Peyer's patch (tissue), 4 donors: Measurements from ENCODE around the gene ADTRP. TPM values are rescaled to one million over a fixed set of nuclear protein-coding genes. Genes with fewer than 3 reads are reported as not detected.

Experiments used
- DNase-seq, 3 donors: peaks; one replicate each; pipeline ENCODE4 v3.0.0-alpha.2; 2017 to 2019
- H3K27ac ChIP-seq, 4 donors: fragments of 200-600 bp; sonication (generic); one replicate each; pipeline ENCODE4 v1.5.1; 2016 to 2019
- H3K27me3 ChIP-seq, 2 donors: fragments of 200-600 bp; sonication (generic); one replicate each; pipeline ENCODE4 v1.5.1; 2019
- H3K36me3 ChIP-seq, 3 donors: fragments of 200-600 bp; sonication (generic); one replicate each; pipeline ENCODE4 v1.5.1; 2016 to 2019
- H3K4me1 ChIP-seq, 4 donors: fragments of 200-600 bp; sonication (generic); one replicate each; pipeline ENCODE4 v1.5.1; 2016 to 2019
- H3K4me3 ChIP-seq, 4 donors: fragments of 200-600 bp; sonication (generic); 1 replicate in 3 of 4; 2 replicates in 1 of 4; pipeline ENCODE4 v1.5.1; 2016 to 2019; ENCODE audit warnings: mild to moderate bottlenecking in 1 of 4
- H3K9me3 ChIP-seq, 4 donors: fragments of 200-600 bp; sonication (generic); one replicate each; pipeline ENCODE4 v1.5.1; 2016 to 2019; ENCODE audit warnings: mild to moderate bottlenecking in 1 of 4
- POLR2A ChIP-seq, 2 donors: fragments of 450-650 bp; IDR thresholded peaks; one replicate each; pipeline ENCODE4 v1.5.1; 2017; ENCODE audit warnings: antibody characterized with exemption in 2 of 2, mild to moderate bottlenecking in 2 of 2, moderate library complexity in 2 of 2
- total RNA-seq, 4 donors: library from RNA; depleted of rRNA; stranded (reverse); fragments of >200 nt; gene quantifications; one replicate each; pipeline ENCODE4 v1.1.0, GENCODE V29; 2016
- TF ChIP-seq, protein P1 (sequence below), 6 experiments: fragments of 450-650 bp in 4 of 6; fragments of 200-600 bp in 2 of 6; sonication (generic) in 1 of 6; IDR thresholded peaks; one replicate each; pipeline ENCODE4 v1.5.1; 2017 to 2019; ENCODE audit warnings: antibody characterized with exemption in 6 of 6, mild to moderate bottlenecking in 3 of 6, moderate library complexity in 1 of 6

Gene ADTRP
- total RNA-seq, 4 donors from 2014 or later = 33.8 to 187 (median 133) TPM

- TF ChIP-seq, protein P1, sequence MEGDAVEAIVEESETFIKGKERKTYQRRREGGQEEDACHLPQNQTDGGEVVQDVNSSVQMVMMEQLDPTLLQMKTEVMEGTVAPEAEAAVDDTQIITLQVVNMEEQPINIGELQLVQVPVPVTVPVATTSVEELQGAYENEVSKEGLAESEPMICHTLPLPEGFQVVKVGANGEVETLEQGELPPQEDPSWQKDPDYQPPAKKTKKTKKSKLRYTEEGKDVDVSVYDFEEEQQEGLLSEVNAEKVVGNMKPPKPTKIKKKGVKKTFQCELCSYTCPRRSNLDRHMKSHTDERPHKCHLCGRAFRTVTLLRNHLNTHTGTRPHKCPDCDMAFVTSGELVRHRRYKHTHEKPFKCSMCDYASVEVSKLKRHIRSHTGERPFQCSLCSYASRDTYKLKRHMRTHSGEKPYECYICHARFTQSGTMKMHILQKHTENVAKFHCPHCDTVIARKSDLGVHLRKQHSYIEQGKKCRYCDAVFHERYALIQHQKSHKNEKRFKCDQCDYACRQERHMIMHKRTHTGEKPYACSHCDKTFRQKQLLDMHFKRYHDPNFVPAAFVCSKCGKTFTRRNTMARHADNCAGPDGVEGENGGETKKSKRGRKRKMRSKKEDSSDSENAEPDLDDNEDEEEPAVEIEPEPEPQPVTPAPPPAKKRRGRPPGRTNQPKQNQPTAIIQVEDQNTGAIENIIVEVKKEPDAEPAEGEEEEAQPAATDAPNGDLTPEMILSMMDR (IDR thresholded peaks at IDR 0.05) = peak in 1 of 6 experiments; percentile 15
- TF ChIP-seq POLR2A (IDR thresholded peaks at IDR 0.05) = no peak
- peak overlapping the region in 3 of 4 donors; percentile 65 to 94 (median 87) for H3K27ac ChIP-seq
- H3K36me3 ChIP-seq = no peaks in the 10 kb centered on the region
Observed at GRCh38 chr6:11785415-11785773, 6.8 kb upstream of the ADTRP start.

DNA sequence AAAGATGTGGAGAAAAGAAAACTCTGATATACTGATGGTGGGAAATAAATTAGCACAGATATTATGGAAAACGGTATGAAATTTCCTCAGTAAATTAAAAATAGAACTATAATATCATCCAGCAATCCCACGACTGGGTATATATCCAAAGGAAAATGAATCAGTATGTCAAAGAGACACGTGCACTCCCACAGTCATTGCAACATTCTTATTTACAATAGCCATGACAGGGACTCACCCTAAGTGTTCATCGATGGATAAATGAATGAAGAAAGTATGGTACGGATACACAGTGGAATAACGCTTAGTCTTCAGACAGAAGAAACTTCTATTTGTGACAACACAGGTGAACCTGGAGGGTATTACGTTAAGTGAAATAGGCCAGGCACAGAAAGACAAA, 5.7 kb upstream of the ADTRP start:
- Histone ChIP-seq H3K27ac (no peak overlapping the region), H3K27me3 (no peaks in the 10 kb centered on the region), H3K9me3 (no peaks in the 10 kb centered on the region), H3K36me3 (no peaks in the 10 kb centered on the region), H3K4me3 (no peak overlapping the region), H3K4me1 (peaks cover 0 to 7% (median 1%) of the 10 kb centered on the region in 4 donors)
- TF ChIP-seq, protein P1 (IDR thresholded peaks at IDR 0.05) = no peak
- DNase-seq = no peak

More at GRCh38 chr6:11785415-11785773, 6.8 kb upstream of the ADTRP start:
- H3K4me3 ChIP-seq = peak overlapping the region; percentile 2 to 45 (median 26)
- H3K9me3 ChIP-seq = no peaks in the 10 kb centered on the region
- H3K27me3 ChIP-seq = no peaks in the 10 kb centered on the region
- peak in 1 of 3 donors; percentile 54 for DNase-seq
- peaks cover 0 to 7% (median 1%) of the 10 kb centered on the region in 4 donors for H3K4me1 ChIP-seq

GRCh38 chr6:11783524-11784064, 5.0 kb upstream of the ADTRP start:
- Histone ChIP-seq H3K36me3 (no peaks in the 10 kb centered on the region), H3K27me3 (no peaks in the 10 kb centered on the region), H3K9me3 (no peaks in the 10 kb centered on the region), H3K4me3 (no peak overlapping the region), H3K4me1 (peaks cover 0 to 7% (median 1%) of the 10 kb centered on the region in 4 donors), H3K27ac (no peak overlapping the region)
- no peak for TF ChIP-seq POLR2A (IDR thresholded peaks at IDR 0.05)
- TF ChIP-seq, protein P1 (IDR thresholded peaks at IDR 0.05) = no peak
- DNase-seq = no peak

DNA sequence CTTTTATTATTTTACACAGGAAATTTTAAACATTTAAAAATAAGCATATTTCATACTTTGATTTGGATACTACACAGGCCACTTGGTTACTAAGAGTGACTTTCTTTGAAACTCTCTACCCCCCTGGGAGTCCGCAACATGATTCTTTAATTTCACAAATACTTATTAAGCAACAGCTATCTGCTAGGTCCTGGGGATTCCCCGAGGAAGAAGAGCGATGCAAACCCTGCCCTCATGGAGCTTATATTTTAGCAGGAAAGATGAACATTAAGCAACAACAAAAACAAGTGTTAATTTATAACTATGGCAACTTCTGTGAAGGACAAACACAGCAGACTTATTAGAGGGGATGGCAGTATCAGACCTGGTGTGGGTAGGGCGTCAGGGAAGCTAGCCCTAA, 3.9 kb upstream of the ADTRP start:
- DNase-seq = no peak
- H3K36me3 ChIP-seq = no peaks in the 10 kb centered on the region
- no peak overlapping the region for H3K4me3 ChIP-seq
- H3K27ac ChIP-seq = no peak overlapping the region
- no peaks in the 10 kb centered on the region for H3K9me3 ChIP-seq
- H3K27me3 ChIP-seq = no peaks in the 10 kb centered on the region
- TF ChIP-seq POLR2A (IDR thresholded peaks at IDR 0.05) = no peak
- TF ChIP-seq, protein P1 (IDR thresholded peaks at IDR 0.05) = no peak
- H3K4me1 ChIP-seq = peaks cover 0 to 7% (median 1%) of the 10 kb centered on the region in 4 donors

GRCh38 chr6:11780097-11780428, 1.5 kb upstream of the ADTRP start:
- H3K27ac ChIP-seq = peak overlapping the region in 1 of 4 donors; percentile 96
- TF ChIP-seq POLR2A (IDR thresholded peaks at IDR 0.05) = no peak
- TF ChIP-seq, protein P1 (IDR thresholded peaks at IDR 0.05) = no peak
- DNase-seq = no peak

More at GRCh38 chr6:11780097-11780428, 1.5 kb upstream of the ADTRP start:
- Histone ChIP-seq H3K4me3 (no peak overlapping the region), H3K9me3 (no peaks in the 10 kb centered on the region), H3K36me3 (no peaks in the 10 kb centered on the region), H3K27me3 (no peaks in the 10 kb centered on the region), H3K4me1 (peaks cover 0 to 4% (median 0%) of the 10 kb centered on the region in 4 donors)
